Endothelial cell (in vitro differentiated cells): ENCODE results near the gene ANO6. TPM values are rescaled to one million over a fixed set of nuclear protein-coding genes. Genes with fewer than 3 reads are reported as not detected.
A peak's percentile ranks its signal among the peaks of the same experiment; 100 is the strongest.

Experiments used
- DNase-seq: peaks from one replicate; pipeline ENCODE4 v3.0.0; 2021; ENCODE audit warnings: low spot score
- H3K27ac Mint-ChIP-seq: one replicate; pipeline ENCODE4 v1.8.0; 2021; ENCODE audit warnings: mixed read lengths, inconsistent platforms; ENCODE audit not compliant: unreplicated experiment
- H3K27me3 Mint-ChIP-seq: one replicate; pipeline ENCODE4 v1.8.0; 2021; ENCODE audit warnings: mild to moderate bottlenecking, moderate library complexity, mixed read lengths, inconsistent platforms; ENCODE audit not compliant: unreplicated experiment
- H3K36me3 Mint-ChIP-seq: one replicate; pipeline ENCODE4 v1.8.0; 2021; ENCODE audit warnings: mild to moderate bottlenecking, low read depth, mixed read lengths, inconsistent platforms; ENCODE audit not compliant: unreplicated experiment
- H3K4me1 Mint-ChIP-seq: one replicate; pipeline ENCODE4 v1.8.0; 2021; ENCODE audit warnings: mild to moderate bottlenecking, mixed read lengths, inconsistent platforms; ENCODE audit not compliant: unreplicated experiment
- H3K4me3 Mint-ChIP-seq: one replicate; pipeline ENCODE4 v1.8.0; 2021; ENCODE audit warnings: mild to moderate bottlenecking, mixed read lengths, inconsistent platforms; ENCODE audit not compliant: unreplicated experiment
- H3K9me3 Mint-ChIP-seq: one replicate; pipeline ENCODE4 v1.8.0; 2021; ENCODE audit warnings: mixed read lengths, inconsistent platforms; ENCODE audit not compliant: unreplicated experiment
- CTCF ChIP-seq: fragments of 200-600 bp; sonication (generic); IDR thresholded peaks from one replicate; pipeline ENCODE4 v1.5.0; 2021; ENCODE audit warnings: antibody characterized with exemption; ENCODE audit not compliant: unreplicated experiment
- total RNA-seq: library from RNA; stranded (reverse); fragmentation: NEBNext Ultra II Directional; extraction: Animal tissue kit (Norgen Biotek cat#: 25700); gene quantifications from one replicate; pipeline ENCODE4 v1.2.1, GENCODE V29; 2021; ENCODE audit not compliant: unreplicated experiment

Gene ANO6
- total RNA-seq, 1 donor from 2014 or later: 50.8 TPM

DNA sequence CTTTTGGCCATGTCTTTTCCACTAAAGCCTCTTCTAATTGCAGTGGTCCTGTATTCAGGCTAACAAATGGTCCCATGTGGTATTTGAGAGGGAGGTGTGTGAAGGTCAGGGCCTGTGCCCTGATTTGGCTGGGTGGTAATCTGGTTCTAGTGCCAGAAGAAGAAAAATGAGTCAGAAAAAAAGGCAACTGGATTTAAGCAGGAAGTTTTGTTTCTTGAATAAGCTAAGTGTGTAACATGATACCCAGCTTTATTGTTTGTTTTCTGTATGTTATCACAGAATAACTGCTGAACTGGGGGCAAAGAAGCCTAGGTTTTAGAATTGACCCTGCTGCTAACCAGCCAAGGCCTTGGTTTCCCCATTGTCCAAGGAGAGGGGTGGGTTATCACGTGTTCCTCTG is 134.0 kb downstream of the ANO6 start:
- Mint-ChIP-seq H3K36me3 (peaks cover 40% of the 10 kb centered on the region), H3K27ac (no peak overlapping the region), H3K4me3 (no peak overlapping the region)

GRCh38 chr12:45350861-45351260 is 135.0 kb downstream of the ANO6 start:
- peaks cover 22% of the 10 kb centered on the region for H3K4me1 Mint-ChIP-seq
- peaks cover 40% of the 10 kb centered on the region for H3K36me3 Mint-ChIP-seq
- H3K4me3 Mint-ChIP-seq: no peak overlapping the region

More for the DNA sequence above, 134.0 kb downstream of the ANO6 start:
- Mint-ChIP-seq H3K4me1 (peaks cover 16% of the 10 kb centered on the region), H3K9me3 (no peaks in the 10 kb centered on the region), H3K27me3 (peaks cover 6% of the 10 kb centered on the region)
- DNase-seq: no peak
- no peak for TF ChIP-seq CTCF

DNA sequence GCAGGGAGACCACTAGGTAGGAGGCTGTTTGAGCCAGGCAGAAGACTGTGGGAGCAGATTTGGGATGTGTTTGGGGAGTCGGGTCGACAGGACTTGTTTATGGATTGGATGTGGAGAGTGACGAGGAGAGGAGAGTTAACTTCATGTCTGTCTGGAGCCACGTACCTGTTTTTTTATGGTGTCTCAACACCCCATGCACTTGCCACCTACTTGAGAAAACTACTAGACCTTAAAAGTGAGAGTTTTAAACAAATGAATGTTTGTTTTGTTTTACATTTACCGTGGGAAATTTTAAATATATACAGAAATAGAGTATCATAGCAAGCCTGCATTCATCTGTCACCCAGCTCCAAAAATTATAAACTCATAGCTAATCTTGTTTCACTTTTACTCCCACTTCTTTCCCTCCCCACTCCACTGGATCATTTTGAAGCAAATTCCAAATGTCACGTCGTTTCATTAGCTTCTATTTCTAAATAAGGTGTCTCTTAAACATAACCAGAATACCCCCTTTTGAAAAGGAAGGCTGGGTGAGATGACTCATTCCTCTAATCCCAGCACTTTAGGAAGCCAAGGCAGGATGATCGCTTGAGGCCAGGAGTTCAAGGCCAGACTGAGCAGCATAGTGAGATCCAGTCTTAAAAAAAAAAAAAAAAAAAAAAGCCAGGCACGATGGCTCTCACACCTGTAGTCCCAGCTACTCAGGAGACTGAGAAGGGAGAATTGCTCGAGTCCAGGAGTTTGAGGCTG is 136.2 kb downstream of the ANO6 start:
- no peak for TF ChIP-seq CTCF
- Mint-ChIP-seq H3K4me1 (peaks cover 22% of the 10 kb centered on the region), H3K27ac (no peak overlapping the region), H3K27me3 (no peaks in the 10 kb centered on the region), H3K36me3 (peaks cover 40% of the 10 kb centered on the region), H3K4me3 (no peak overlapping the region), H3K9me3 (no peaks in the 10 kb centered on the region)
- no peak for DNase-seq

More at GRCh38 chr12:45350861-45351260, 135.0 kb downstream of the ANO6 start:
- TF ChIP-seq CTCF: no peak
- Mint-ChIP-seq H3K27ac (no peak overlapping the region), H3K27me3 (peaks cover 4% of the 10 kb centered on the region), H3K9me3 (no peaks in the 10 kb centered on the region)
- no peak for DNase-seq

DNA sequence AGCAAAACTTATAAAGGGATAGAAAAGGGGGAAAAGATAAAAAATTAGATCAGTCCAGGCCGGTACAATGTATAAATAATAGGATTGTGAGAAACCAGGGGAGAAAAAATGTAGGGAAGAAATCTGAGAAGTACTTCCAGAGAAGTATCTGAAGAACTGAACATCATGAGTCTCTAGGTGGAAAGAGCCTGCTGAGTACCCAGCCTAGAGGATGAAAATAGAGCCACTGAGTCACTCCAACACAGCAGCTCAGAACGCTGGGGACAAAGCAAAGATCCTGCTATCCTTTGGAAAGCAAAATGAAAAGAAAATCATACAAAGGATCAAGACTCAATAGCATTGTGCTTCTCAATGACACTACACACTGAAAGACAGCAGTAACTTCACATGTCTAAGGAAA is 138.0 kb downstream of the ANO6 start:
- H3K9me3 Mint-ChIP-seq: no peaks in the 10 kb centered on the region
- peaks cover 22% of the 10 kb centered on the region for H3K4me1 Mint-ChIP-seq
- H3K27ac Mint-ChIP-seq: peak overlapping the region; percentile 53
- no peak for DNase-seq
- peaks cover 34% of the 10 kb centered on the region for H3K36me3 Mint-ChIP-seq
- H3K4me3 Mint-ChIP-seq: peak overlapping the region; percentile 26
- H3K27me3 Mint-ChIP-seq: no peaks in the 10 kb centered on the region
- TF ChIP-seq CTCF: no peak

DNA sequence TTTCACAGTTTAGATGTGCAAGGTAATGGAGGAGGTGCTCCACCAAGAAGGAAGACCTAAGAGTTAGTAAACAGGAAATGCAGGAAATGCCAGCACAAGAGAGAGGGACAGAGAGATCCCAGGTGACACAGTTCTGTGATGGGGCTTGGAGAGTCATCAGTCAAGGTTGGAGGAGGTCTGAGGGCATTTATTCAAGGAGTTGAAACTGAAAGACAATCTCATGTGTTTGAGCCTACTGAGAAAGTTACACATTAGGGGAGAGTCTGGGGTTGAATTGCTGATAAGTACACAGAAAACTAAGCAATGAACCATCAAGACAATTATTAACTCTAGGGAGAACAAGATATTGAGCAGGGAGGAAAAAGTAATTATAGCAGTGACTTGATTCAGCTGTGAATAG is 138.5 kb downstream of the ANO6 start:
- Mint-ChIP-seq H3K9me3 (no peaks in the 10 kb centered on the region), H3K36me3 (peaks cover 32% of the 10 kb centered on the region), H3K27me3 (no peaks in the 10 kb centered on the region), H3K27ac (peak overlapping the region; percentile 13), H3K4me3 (no peak overlapping the region), H3K4me1 (peaks cover 22% of the 10 kb centered on the region)
- TF ChIP-seq CTCF: no peak
- DNase-seq: no peak
